Neuronal stem cell (in vitro differentiated cells): ENCODE data around the gene ITGA8.

Experiments
- DNase-seq: peaks from one replicate; pipeline ENCODE4 v3.0.0-alpha.2; 2013; ENCODE audit warnings: low spot score
- H2AFZ ChIP-seq: one replicate; pipeline ENCODE4 v1.6.1; 2013; ENCODE audit warnings: mild to moderate bottlenecking, low read length, inconsistent platforms
- H2AK5ac ChIP-seq: 2 replicates; pipeline ENCODE4 v1.6.1; 2013; ENCODE audit warnings: low read depth, mild to moderate bottlenecking, inconsistent platforms, low read length, moderate library complexity, mixed read lengths
- H2BK120ac ChIP-seq: 2 replicates; pipeline ENCODE4 v1.6.1; 2013; ENCODE audit warnings: low read depth, mild to moderate bottlenecking, inconsistent platforms, low read length, moderate library complexity, mixed read lengths
- H2BK12ac ChIP-seq: one replicate; pipeline ENCODE4 v1.6.1; 2013; ENCODE audit warnings: low read length, inconsistent platforms
- H2BK15ac ChIP-seq: 2 replicates; pipeline ENCODE4 v1.6.1; 2013; ENCODE audit warnings: mild to moderate bottlenecking, low read length, inconsistent platforms, mixed read lengths
- H2BK5ac ChIP-seq: one replicate; pipeline ENCODE4 v1.6.1; 2013; ENCODE audit warnings: inconsistent platforms, mild to moderate bottlenecking, low read length, moderate library complexity
- H3K14ac ChIP-seq: one replicate; pipeline ENCODE4 v1.6.1; 2013; ENCODE audit warnings: low read length, inconsistent platforms
- H3K18ac ChIP-seq: 2 replicates; pipeline ENCODE4 v1.6.1; 2013; ENCODE audit warnings: low read length, inconsistent platforms
- H3K23ac ChIP-seq: 2 replicates; pipeline ENCODE4 v1.6.1; 2013; ENCODE audit warnings: low read depth, mild to moderate bottlenecking, mixed read lengths, low read length, inconsistent platforms; ENCODE audit not compliant: poor library complexity
- H3K27ac ChIP-seq: replicated peaks from 3 replicates; pipeline ENCODE4 v1.5.1; 2013; ENCODE audit warnings: low read length, inconsistent platforms
- H3K27me3 ChIP-seq, 3 experiments: 2 replicates each; pipeline ENCODE4 v1.6.1; 2013; ENCODE audit warnings: low read length in 3 of 3, mild to moderate bottlenecking in 2 of 3, inconsistent platforms in 1 of 3, low read depth in 1 of 3, mixed read lengths in 1 of 3, moderate library complexity in 1 of 3; ENCODE audit not compliant: control insufficient read depth in 3 of 3, insufficient read depth in 3 of 3
- H3K36me3 ChIP-seq, 2 donors: replicated peaks in 1 of 2; 2 replicates each; pipeline ENCODE4 v1.6.1; 2013; ENCODE audit warnings: low read length in 2 of 2; ENCODE audit not compliant: control insufficient read depth in 2 of 2, insufficient read depth in 2 of 2
- H3K4ac ChIP-seq: 2 replicates; pipeline ENCODE4 v1.6.1; 2013; ENCODE audit warnings: inconsistent platforms, mild to moderate bottlenecking, low read length, moderate library complexity
- H3K4me1 ChIP-seq, 2 donors: 1 replicate in 1 of 2; 2 replicates in 1 of 2; pipeline ENCODE4 v1.6.1; 2013; ENCODE audit warnings: low read length in 2 of 2, low read depth in 1 of 2; ENCODE audit not compliant: control insufficient read depth in 2 of 2, insufficient read depth in 1 of 2
- H3K4me2 ChIP-seq: one replicate; pipeline ENCODE4 v1.6.1; 2013; ENCODE audit warnings: mild to moderate bottlenecking, low read length, inconsistent platforms; ENCODE audit not compliant: insufficient read depth, poor library complexity, severe bottlenecking
- H3K4me3 ChIP-seq, 2 donors: 2 replicates each; pipeline ENCODE4 v1.5.1; 2013; ENCODE audit warnings: low read length in 2 of 2, mild to moderate bottlenecking in 2 of 2, inconsistent platforms in 1 of 2, moderate library complexity in 1 of 2
- H3K79me1 ChIP-seq: one replicate; pipeline ENCODE4 v1.6.1; 2013; ENCODE audit warnings: low read depth, mild to moderate bottlenecking, inconsistent platforms, low read length, moderate library complexity
- H3K9ac ChIP-seq: one replicate; pipeline ENCODE4 v1.6.1; 2013; ENCODE audit warnings: mild to moderate bottlenecking, low read depth, low read length, inconsistent platforms; ENCODE audit not compliant: poor library complexity
- H3K9me3 ChIP-seq, 2 donors: replicated peaks in 1 of 2; 2 replicates each; pipeline versions ENCODE3 to v1.6.1; 2013; ENCODE audit warnings: low read length in 2 of 2, mild to moderate bottlenecking in 2 of 2, inconsistent platforms in 1 of 2, low read depth in 1 of 2, mixed read lengths in 1 of 2, moderate library complexity in 1 of 2; ENCODE audit not compliant: control insufficient read depth in 2 of 2, insufficient read depth in 1 of 2
- H4K8ac ChIP-seq: one replicate; pipeline ENCODE4 v1.6.1; 2013; ENCODE audit warnings: low read depth, mild to moderate bottlenecking, inconsistent platforms, low read length, moderate library complexity
- H4K91ac ChIP-seq: one replicate; pipeline ENCODE4 v1.6.1; 2013; ENCODE audit warnings: low read length, low read depth, mild to moderate bottlenecking, inconsistent platforms; ENCODE audit not compliant: poor library complexity
- WGBS, 2 donors: extraction: QIAGEN DNeasy Blood & Tissue Kit; methylation state at CpG; one replicate each; pipeline ENCODE4 v1.1.7; 2013; ENCODE audit warnings: missing lambda C conversion rate in 2 of 2, mixed read lengths in 1 of 2; ENCODE audit not compliant: insufficient read length in 2 of 2, insufficient replicate concordance in 1 of 2; ENCODE audit errors: extremely low coverage in 2 of 2; 5-methylcytosine and 5-hydroxymethylcytosine counted together

Gene ITGA8

GRCh38 chr10:15754937-15755336, 35.2 kb upstream of the ITGA8 start:
- Histone ChIP-seq H4K8ac (no peak overlapping the region), H3K27me3 (peaks cover 0 to 5% (median 0%) of the 10 kb centered on the region in 3 experiments)

GRCh38 chr10:15751046-15751445, 31.3 kb upstream of the ITGA8 start:
- no peak overlapping the region for H3K18ac ChIP-seq
- H4K8ac ChIP-seq = no peak overlapping the region
- no peak overlapping the region for H2BK5ac ChIP-seq
- H3K4me3 ChIP-seq = no peak overlapping the region
- H3K4me1 ChIP-seq = no peaks in the 10 kb centered on the region
- no peaks in the 10 kb centered on the region for H3K79me1 ChIP-seq
- DNase-seq = no peak
- H3K9me3 ChIP-seq = no peaks in the 10 kb centered on the region
- no peak overlapping the region for H2BK120ac ChIP-seq
- no peak overlapping the region for H2BK15ac ChIP-seq
- H2BK12ac ChIP-seq = no peak overlapping the region
- H2AK5ac ChIP-seq = no peak overlapping the region
- no peak overlapping the region for H3K9ac ChIP-seq
- peaks cover 0 to 12% (median 0%) of the 10 kb centered on the region in 3 experiments for H3K27me3 ChIP-seq
- no peak overlapping the region for H3K27ac ChIP-seq
- H4K91ac ChIP-seq = no peak overlapping the region
- no peak overlapping the region for H3K4me2 ChIP-seq
- no peak overlapping the region for H3K14ac ChIP-seq
- WGBS, 2 donors = no CpG with 5 or more reads among the region's 5 CpGs
- H3K23ac ChIP-seq = no peak overlapping the region
- no peaks in the 10 kb centered on the region for H3K36me3 ChIP-seq
- H2AFZ ChIP-seq = no peak overlapping the region
- H3K4ac ChIP-seq = no peak overlapping the region

More at GRCh38 chr10:15754937-15755336, 35.2 kb upstream of the ITGA8 start:
- no peaks in the 10 kb centered on the region for H3K79me1 ChIP-seq
- no peak overlapping the region for H2BK5ac ChIP-seq
- no peak overlapping the region for H3K14ac ChIP-seq
- H2BK120ac ChIP-seq = no peak overlapping the region
- H3K4ac ChIP-seq = no peak overlapping the region
- H3K36me3 ChIP-seq = no peaks in the 10 kb centered on the region
- no peak overlapping the region for H4K91ac ChIP-seq
- H3K27ac ChIP-seq = no peak overlapping the region
- H2BK15ac ChIP-seq = no peak overlapping the region
- H3K4me3 ChIP-seq = no peak overlapping the region
- DNase-seq = no peak
- H3K23ac ChIP-seq = no peak overlapping the region
- no peak overlapping the region for H2BK12ac ChIP-seq
- no peak overlapping the region for H2AFZ ChIP-seq
- no peak overlapping the region for H3K9ac ChIP-seq
- H2AK5ac ChIP-seq = no peak overlapping the region
- no peaks in the 10 kb centered on the region for H3K9me3 ChIP-seq
- no peak overlapping the region for H3K4me2 ChIP-seq
- no peak overlapping the region for H3K18ac ChIP-seq
- WGBS, 2 donors = no CpG with 5 or more reads among the region's 2 CpGs
- no peaks in the 10 kb centered on the region for H3K4me1 ChIP-seq

- Histone ChIP-seq H3K23ac (no peak overlapping the region), H3K36me3 (no peaks in the 10 kb centered on the region), H3K4ac (no peak overlapping the region), H3K9me3 (no peaks in the 10 kb centered on the region), H2AFZ (no peak overlapping the region), H3K9ac (no peak overlapping the region), H2BK12ac (no peak overlapping the region), H2BK120ac (no peak overlapping the region), H3K14ac (no peak overlapping the region), H3K4me3 (no peak overlapping the region), H3K27me3 (peaks cover 0 to 12% (median 0%) of the 10 kb centered on the region in 3 experiments), H4K8ac (no peak overlapping the region), H3K4me2 (no peak overlapping the region), H2AK5ac (no peak overlapping the region), H2BK15ac (no peak overlapping the region), H3K18ac (no peak overlapping the region), H3K79me1 (no peaks in the 10 kb centered on the region), H4K91ac (no peak overlapping the region), H3K4me1 (no peaks in the 10 kb centered on the region), H2BK5ac (no peak overlapping the region), H3K27ac (no peak overlapping the region)
- WGBS, 2 donors = no CpG with 5 or more reads among the region's 3 CpGs
- DNase-seq = no peak
These were observed 28.4 kb upstream of the ITGA8 start for GRCh38 chr10:15748126-15748525.

- Histone ChIP-seq H3K27me3 (peaks cover 0 to 12% (median 0%) of the 10 kb centered on the region in 3 experiments), H3K9ac (no peak overlapping the region), H3K9me3 (no peaks in the 10 kb centered on the region), H2BK120ac (no peak overlapping the region), H3K4me1 (no peaks in the 10 kb centered on the region), H3K4ac (no peak overlapping the region), H2AFZ (no peak overlapping the region), H3K14ac (no peak overlapping the region), H2AK5ac (no peak overlapping the region), H3K4me3 (no peak overlapping the region), H4K91ac (no peak overlapping the region), H3K18ac (no peak overlapping the region), H2BK5ac (no peak overlapping the region), H2BK12ac (no peak overlapping the region), H4K8ac (no peak overlapping the region), H3K79me1 (no peaks in the 10 kb centered on the region), H3K23ac (no peak overlapping the region), H3K36me3 (no peaks in the 10 kb centered on the region), H3K27ac (no peak overlapping the region), H2BK15ac (no peak overlapping the region), H3K4me2 (no peak overlapping the region)
- no peak for DNase-seq
- WGBS, 2 donors = no CpG with 5 or more reads among the region's 3 CpGs
These were observed 27.9 kb upstream of the ITGA8 start for GRCh38 chr10:15747632-15748031.
